ENCODE measurements around the gene BBS9.

GRCh38 chr7:33355386-33355785 is 226.0 kb downstream of the BBS9 start:
- TF ChIP-seq POLR2AphosphoS5 (IDR thresholded peaks at IDR 0.05) (no peak), CTCF (IDR thresholded peaks at IDR 0.05) (no peak), EP300 (IDR thresholded peaks at IDR 0.05) (no peak)
